WTC11 (cell line): ENCODE results near the gene DCUN1D1.

Experiments
- CREB1 ChIP-seq: sonication (generic); formaldehyde crosslinking; IDR thresholded peaks from 2 replicates; pipeline ENCODE4 v1.8.0; 2023; ENCODE audit warnings: mild to moderate bottlenecking, missing genetic modification reagents
- ESRRA ChIP-seq: sonication (generic); formaldehyde crosslinking; IDR thresholded peaks from 2 replicates; pipeline ENCODE4 v1.8.1; 2022; ENCODE audit warnings: mild to moderate bottlenecking, missing genetic modification reagents, borderline replicate concordance
- ETV6 ChIP-seq: sonication (generic); formaldehyde crosslinking; IDR thresholded peaks from 2 replicates; pipeline ENCODE4 v1.8.1; 2022; ENCODE audit warnings: mild to moderate bottlenecking, missing genetic modification reagents

- TF ChIP-seq CREB1 (CRISPR knock-in tag) (no peak), ESRRA (CRISPR knock-in tag) (no peak), ETV6 (CRISPR knock-in tag) (no peak)
Measured at GRCh38 chr3:182909318-182910040, 70.9 kb downstream of the DCUN1D1 start.
